ENCODE data around the gene TMEM154.

TMEM154 gene

DNA sequence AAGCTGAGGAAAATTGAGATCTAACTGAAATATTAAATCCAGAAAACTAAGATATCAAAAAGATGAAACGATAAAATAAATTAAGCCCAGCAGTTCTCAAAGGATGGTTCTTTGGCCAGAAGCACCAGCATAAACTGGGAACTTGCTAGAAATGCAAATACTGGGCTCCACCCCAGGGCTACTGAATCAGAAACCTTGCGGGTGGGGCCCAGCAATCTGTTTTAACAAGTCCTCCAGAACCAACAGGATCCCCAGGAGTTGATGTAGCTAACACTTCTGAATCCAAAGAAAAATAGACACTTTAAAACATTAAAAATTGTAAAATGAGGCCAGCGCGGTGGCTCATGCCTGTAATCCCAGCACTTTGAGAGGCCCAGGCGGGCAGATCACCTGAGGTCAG lies 14.1 kb upstream of the TMEM154 start:
- no peak for DNase-seq

DNA sequence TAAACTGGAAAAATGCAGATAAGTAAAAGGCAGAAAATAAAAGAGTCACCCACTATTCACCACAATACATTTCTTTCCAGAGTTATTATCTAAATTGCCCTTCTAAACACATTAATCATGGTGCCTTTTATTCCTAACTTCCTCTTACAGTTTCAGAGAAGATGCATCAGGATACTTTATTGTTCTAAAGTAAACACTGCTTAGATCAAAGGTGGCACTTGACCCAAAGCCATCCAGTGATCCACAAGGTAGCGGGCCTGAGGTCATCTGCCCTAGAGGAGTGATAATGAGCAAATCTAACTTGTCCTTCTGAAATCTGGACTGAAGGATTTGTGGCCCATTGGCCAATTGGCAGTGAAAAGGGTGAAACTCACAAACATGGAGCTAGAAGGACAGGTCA lies 12.0 kb upstream of the TMEM154 start:
- no peak for DNase-seq

DNA sequence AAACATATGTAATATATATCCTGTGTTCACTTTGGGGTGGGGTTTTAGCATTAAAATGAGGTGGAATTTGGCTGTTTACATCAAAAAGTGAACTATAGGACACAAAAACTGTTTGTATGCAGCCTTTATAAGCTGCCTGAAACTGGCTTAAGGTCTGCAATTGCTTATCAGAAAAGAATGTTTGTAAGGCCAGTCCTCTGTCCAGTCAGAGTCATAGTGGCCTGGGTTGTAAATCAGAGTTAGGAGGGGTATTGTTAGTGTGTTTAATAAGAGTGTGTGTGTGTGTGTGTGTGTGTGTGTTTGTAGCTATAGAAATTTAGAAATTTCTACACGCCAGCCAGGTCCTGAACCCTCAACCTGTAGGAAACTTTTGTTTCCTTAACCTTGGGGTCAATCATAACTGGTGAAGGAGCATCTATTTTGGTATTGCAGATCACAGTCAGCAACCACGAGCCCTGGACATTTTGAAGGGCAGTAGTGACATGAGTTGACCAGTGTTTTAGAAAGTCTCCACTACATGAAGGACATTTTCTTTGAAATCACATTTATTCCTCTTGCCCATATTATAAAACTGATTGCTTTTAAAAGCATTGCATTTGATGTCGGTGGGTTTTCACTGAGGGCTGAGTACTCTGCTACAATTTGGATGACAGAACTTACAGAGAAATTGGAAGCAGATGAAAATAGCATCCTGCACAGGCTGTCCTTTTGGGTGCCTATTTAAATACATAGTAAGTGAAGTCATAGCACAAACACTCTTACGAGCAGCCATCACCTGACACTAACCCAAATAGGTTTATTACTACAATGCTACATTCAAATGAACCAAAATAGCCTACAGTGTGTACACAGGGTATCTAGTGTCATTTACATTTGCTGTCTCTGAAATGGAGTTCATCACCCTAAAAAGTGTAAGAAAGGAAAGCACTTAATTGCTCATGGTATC lies 11.2 kb upstream of the TMEM154 start:
- no peak for DNase-seq

DNA sequence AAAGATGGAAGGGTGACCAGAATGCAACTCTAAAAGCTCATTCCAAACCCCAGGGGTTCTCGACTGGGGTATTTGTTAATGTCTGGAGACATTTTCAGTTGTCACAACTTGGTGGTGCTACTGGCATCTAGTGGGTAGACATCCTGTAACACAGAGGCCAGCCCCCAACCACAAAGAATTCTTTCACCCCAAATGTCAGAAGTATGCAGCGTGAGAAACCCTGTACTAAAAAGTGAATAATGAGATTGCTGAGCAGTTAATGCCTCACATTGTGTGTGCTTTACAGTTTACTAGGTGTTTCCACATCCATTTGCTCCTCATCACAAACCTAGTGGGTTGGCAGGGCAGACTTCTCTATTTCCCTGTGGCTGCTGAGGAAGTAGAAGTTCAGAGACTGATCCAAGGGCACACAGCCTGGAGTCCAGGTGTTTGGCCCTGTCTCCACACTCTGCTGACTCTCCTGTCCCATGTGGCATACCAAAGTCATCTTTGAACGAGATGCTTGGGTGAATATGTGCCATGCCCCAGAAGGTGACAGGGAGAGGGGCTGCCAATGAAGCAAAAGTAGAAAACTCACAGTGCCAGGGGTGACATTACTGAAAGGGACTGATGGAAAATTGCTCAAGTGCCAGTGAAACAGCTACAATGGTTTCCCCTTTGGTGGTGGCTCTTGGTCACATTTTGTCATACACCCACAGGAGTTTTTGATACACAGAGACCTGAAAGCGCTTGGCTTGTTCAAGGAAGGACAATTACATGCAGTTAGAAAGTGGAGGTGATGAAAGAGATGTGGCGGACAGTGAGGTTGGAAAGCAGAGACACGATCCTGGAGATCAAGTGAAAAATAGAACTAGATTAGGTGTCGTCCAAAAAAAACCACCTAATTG lies 10.1 kb upstream of the TMEM154 start:
- no peak for DNase-seq

DNA sequence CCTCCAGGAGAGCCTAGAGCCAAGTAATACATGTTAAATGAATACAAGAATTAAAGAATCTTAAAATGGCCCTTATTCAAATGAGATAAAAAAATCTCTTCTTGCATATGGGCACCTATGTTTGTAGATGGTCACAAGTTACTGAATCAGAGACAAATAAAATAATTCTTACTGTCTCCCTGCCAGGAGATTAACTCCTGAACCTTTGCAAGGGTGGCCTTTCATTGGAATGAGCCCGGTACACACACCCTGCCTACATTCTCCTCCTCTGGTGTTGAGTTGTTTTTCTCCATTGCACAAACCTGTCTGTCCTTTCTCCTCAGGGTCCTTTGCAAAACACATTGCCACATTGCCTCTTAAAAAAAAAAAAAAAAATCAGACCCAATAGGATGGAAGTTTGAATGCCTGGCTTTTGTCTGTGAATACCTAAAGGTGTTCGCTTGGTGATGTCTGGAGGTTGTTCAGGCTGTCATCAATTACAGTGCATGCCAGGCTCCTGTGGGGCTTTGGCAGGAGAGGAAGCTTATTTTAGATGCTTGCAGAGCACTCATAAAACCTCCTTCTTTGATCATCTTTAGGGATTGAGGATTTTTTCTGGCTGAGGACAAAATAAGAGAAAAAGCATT lies 8.3 kb upstream of the TMEM154 start:
- DNase-seq, result no peak

DNA sequence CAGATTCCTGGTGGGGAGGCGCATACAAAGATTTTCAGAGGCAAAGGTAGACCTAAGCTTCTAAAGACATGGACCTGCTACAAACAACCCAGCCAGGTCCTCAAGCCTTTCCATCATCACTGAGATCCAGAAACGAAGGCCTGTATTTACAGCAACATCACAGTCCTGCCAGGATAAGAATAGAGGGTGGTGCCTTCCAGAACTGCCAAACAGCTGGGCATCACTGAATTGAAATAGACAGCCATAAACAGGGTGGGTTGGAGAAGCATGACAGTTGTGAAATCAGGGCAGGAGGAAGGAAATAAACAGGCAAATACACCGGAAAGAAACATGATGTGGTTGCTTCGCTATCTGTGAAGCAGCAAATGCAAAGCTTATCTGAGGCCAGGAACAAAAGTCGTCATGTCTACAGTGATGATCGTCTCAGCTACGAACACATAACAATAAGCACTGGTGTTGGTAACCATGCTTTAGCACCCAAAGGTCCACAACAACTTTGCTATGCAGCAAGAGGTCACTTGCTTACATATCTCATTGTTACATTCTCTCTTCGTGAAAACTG lies 6.7 kb upstream of the TMEM154 start:
- DNase-seq, result no peak

DNA sequence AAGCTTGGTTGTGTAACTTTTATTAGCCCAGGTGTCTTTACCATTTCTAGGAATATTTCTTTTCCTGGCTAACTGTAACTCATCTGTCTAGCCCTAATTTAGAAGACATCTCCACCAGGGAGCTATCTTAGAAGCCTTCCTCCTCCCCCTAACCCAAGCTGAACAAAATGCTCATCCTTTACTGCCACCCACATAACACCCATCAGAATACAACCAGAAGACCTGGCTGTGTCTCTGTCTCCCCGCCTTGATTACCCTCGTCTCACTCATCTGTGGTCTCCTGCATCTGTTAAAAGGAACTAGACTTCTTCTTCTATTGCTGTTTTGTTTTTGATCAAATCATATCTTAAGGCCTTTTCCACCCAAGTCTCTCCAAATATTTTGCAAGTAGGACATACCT lies 4.8 kb upstream of the TMEM154 start:
- no peak for DNase-seq

DNA sequence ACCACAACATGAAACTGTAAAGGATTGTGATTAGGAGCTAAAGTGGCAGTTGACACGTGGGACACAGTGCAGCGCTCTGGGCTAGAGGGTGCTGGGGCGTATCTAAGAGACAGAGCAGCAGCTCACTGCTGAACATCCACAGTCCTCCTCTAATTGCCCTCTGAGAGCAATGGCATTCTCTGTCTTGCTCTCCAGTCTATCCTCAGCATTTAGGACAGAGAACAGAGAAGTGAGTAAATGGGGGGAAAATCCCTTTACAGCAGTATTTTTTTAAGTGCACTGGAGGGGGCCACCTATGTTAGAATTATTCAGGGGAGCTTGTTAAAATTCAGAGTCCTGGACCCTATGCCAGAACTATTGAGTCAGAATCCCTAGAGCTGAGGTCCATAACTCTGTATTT lies 4.2 kb upstream of the TMEM154 start:
- DNase-seq, result no peak

DNA sequence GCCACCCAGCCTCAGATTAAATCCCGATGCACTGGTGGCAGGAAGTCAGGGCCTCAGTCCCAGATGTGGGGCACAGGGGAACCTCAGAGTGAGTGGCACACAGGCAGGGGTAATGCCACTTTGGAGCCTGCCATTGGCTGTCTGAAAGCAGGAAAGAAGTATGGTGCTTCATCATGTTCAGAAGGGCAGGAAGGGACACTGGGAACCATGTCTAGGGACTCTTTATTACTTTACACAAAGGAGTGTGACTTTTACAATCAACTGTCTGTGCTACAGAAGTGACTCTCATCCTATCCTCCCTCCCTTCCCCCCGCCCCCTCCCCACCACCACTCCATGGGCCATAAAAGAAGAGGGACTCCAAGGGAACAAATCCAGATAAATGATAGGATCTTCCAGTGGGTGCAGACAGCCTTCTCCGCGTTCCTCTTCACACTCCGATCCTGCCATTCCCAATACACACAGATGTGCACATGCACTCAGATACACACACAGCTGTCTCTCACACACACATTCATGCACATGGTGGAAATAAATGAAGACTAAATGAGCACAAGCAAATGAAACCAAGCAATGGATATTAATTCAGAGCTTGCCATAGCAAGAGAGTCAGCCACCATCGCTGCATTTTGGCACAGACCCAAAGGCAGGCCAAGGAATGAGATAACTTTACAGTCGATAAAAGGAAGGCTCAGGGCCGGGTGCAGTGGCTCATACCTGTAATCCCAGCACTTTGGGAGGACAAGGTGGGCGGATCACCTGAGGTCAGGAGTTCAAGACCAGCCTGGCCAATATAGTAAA lies 2.5 kb upstream of the TMEM154 start:
- no peak for DNase-seq

DNA sequence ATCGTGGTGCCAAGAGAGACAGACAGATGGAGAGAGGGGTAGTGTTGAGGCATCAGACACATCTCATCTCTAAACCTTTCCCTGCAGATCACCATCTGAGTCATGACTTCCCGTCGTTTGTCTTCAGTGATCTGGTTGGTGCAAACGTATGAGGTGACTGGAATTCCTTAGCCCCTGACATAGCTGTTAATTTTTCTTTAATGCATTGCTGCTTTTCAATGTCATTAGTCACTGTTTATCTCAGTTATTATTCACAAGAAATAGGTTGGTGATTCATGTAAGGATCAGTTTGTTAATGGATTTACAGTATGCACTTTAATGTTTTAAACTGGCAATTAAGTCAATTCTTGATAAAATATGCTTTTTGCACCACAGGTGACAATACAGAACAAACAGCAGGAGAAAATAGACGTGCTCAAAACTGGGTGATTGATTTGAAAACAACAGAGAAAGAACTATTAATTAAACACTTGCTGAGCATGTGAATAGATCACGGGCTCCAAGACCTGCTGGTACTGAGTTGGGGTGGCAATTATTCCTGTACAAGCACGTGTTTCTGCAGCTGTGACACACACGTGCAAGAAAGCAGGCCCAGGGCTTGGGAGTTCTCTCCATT lies 1.3 kb upstream of the TMEM154 start:
- peak; percentile 49 to 59 for DNase-seq

DNA sequence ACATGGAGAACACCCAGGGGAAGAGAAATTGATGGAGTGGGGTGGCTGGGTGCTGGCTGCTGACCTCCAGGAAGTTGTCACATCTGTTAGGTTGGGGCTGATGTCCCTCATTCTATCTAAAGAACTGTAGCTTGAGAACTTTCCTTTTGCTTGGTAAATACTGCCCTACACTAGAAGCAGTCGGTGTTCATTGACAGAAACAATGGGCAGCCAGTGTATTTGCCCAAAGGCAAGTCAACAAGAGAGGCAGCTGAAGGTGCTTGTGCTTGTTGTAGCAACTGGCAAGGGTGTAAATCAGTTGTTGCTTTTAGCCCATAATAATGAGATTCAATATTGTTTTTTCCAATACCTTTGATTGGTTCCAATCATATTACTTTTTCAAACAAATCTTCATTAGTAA lies 956 bp downstream of the TMEM154 start:
- DNase-seq, result no peak

DNA sequence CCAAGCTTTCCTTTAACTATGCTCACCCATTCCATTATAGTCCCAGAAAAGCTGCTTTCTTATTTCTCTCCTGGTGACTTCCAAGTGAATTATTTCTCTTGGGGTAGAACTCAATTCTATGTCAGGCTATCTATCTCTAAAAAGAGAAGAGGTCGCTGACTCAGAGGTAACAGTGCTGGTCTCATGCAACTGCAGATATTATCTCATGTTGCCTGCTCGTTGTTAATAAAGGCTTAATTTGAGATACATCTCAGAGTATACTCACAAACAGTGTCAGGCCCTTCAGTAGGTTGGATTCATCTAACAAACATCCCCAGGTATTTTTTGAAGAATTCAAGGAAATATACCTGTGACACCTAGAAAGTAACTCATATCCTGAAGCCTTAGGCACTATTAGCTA lies 2.7 kb downstream of the TMEM154 start:
- DNase-seq, result no peak

DNA sequence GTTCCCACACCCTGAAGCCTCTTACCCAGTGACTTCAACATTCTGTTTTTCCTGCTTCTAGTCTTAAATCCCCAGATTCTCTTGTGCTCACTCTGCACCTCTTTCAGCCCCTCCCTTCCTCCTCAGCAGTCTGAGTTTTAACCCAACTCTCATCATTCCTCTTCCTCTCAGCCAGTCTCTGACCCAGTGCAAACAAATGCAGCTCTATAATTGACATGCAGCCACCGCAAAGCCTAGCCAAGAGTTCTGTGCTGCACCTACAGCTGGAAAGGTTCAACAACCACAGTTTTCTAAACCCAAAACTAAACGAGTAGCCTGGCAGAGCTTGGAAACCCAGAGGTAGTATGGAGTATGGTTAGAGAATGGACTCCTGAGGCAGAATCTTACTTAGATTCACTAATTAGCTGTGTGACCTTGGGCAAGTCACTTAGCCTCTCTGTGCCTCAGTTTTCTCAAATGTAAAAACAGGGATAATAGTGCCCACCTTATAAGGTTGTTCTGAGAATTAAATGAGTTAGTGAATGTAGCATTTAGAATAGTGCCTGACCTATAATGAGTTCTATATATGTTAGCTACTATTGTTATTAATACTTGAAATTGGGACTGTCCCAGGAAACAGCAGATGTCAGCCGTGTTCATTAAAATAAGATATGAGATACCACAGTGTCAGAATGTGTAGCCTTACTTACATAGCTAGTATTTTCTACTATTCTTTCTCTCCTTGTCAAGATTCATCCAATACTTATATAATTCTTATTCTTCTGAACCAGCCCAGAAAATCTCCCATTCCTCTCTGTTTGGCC lies 3.5 kb downstream of the TMEM154 start:
- peak in 1 of 2 experiments; percentile 6 for DNase-seq

DNA sequence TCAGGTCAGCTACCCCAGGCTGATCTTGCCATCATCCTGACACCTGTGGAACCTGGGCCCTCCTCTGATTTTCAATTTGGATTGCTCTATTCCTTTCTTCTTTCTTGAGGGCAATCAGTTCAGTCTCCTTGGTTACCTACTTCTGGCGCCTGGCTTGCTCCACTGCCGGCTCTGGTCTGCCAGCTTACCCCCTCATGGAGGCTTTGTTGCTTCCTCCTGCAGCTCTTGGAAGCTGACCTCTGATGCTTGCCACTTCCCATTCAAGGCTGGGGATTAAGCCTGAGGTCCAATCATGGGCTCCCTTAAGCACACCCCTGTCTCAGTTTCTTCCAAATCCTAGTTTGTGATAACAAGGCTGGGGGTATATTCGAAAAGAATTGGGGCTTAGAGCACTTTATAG lies 5.4 kb downstream of the TMEM154 start:
- no peak for DNase-seq

DNA sequence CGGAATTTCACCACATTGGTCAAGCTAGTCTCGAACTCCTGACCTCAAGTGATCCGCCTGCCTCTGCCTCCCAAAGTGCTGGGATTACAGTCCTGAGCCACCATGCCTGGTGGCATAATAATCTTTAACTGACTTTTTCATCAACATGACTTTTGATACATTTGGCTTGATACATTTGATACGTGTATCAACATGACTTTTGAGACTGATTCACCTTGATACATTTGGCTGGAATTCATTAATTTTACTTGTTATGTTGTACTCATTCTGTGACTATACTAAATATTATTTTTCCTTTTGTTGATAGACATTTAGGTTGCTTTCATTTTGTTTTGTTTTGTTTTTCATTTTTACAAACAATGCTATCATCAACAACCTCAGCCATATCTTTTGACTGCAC lies 6.3 kb downstream of the TMEM154 start:
- DNase-seq, result no peak

DNA sequence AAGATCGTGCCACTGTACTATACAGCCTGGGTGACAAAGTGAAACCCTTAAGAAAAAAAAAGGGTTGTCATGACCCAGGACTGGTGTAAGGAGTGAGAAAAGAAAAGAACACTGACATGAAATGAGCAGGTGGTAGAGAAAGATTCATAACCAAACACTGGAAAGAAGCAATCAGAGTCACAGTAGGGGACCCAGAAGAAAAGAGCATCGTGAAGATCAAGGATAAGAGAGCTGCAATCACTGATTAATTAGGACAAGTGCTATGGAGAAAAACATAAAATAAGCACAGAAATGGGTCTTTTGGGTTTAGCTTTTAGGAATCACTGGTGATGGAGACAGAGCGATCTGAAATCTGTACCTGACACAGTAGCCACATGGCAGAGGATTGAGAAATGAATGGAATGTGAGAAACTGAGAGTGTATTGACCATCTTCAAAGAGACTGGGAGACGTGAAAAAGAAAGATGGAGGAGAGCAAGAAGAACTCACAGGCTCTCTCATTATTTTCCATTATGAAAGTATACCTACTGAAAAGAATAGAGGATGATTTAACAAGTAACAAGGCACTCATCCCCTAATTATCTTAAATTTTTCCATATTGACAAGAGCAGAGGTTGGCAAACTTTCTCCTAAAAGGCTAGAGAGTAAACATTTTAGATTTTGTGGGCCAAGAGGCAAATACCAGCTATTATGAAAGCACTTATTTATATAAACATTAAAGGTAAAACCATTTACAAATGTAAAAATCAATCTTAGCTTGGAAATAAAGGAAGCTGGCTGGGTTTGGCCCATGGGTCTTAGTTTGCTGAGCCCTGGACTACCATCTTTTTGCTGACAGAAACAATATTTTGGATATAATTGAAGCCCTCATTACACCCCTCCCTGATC lies 7.3 kb downstream of the TMEM154 start:
- DNase-seq, result no peak

DNA sequence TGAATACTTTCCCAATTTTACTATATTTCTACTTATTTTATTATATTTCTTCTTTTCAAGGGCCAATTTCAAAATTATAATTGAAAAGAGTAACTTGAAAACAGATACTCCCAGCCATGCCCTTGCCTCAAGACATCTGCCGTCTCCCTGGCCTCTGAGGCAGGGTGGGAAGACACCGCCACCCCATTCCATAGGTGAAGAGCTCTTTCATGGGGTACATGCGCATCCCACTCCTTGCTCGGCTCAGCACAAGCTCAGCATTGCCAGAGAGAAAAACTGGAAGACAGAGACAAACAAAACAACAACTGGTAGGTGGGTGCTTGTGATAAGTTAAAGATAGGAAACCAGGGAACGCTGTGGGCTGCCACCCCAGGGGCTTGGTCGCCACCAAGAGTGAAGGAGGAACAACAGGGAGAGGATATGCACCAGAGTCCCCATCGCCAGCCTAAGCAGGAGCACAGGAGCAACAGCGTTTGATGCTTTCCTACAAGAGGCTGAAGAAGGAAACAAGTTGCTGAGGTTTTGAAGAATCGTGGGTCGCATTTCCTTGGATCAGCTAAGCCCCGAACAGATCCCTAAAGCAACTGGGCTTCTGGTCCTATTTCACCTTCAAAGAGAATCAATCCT lies 11.3 kb downstream of the TMEM154 start:
- no peak for DNase-seq

DNA sequence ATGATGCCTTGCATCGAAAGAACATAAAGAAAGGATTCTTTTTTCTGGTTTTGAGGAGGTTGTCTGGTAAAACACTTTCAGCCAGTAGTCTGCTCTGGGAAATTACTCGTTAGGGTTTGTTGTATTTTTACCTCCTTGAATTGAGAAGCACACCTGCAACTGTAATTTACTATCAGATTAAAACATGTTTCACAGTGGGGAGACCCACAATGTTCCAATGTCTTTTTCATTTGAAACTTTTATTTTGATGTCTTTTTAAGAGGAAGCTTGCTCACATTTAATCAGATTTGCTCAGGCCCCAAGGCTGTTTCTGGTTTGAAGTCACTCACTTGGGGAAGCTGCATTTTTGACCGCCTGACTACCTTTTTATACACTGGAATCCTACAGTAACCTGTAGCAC lies 12.0 kb downstream of the TMEM154 start:
- no peak for DNase-seq

DNA sequence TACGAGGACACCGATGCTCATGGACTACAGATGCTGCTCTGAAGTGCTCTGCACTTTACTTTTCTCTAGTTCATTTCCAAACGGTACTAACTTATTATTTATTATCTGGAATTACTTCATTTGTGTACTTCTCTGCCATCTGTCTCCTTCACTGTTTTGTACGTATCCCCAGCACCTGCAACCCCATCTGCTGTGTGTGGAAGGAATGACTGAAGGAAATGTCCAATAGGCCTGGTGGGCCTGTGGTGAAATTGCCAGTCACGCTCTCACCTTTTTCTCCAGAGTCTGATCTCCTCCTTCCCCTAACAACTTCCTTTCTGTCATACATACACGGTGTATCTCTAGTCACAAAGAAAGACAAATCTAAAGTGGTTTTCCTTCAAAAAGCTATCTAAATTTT lies 12.9 kb downstream of the TMEM154 start:
- DNase-seq, result no peak

Measured in Kasumi-1 (cell line).